ENCODE results near the gene KRT7. TPM values are rescaled to one million over a fixed set of nuclear protein-coding genes. Genes with fewer than 3 reads are reported as not detected.

Gene KRT7
- total RNA-seq, 1 donor: 1.4 TPM

GRCh38 chr12:52267266-52267665 lies 34.2 kb downstream of the KRT7 start:
- no peak for DNase-seq (ENCODE audit: low read depth)
- TF ChIP-seq, protein P1, sequence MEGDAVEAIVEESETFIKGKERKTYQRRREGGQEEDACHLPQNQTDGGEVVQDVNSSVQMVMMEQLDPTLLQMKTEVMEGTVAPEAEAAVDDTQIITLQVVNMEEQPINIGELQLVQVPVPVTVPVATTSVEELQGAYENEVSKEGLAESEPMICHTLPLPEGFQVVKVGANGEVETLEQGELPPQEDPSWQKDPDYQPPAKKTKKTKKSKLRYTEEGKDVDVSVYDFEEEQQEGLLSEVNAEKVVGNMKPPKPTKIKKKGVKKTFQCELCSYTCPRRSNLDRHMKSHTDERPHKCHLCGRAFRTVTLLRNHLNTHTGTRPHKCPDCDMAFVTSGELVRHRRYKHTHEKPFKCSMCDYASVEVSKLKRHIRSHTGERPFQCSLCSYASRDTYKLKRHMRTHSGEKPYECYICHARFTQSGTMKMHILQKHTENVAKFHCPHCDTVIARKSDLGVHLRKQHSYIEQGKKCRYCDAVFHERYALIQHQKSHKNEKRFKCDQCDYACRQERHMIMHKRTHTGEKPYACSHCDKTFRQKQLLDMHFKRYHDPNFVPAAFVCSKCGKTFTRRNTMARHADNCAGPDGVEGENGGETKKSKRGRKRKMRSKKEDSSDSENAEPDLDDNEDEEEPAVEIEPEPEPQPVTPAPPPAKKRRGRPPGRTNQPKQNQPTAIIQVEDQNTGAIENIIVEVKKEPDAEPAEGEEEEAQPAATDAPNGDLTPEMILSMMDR (IDR thresholded peaks at IDR 0.05; ENCODE audit: insufficient read depth, low read length): no peak
- H3K4me3 ChIP-seq (ENCODE audit: low read depth, low read length): no peak overlapping the region

DNA sequence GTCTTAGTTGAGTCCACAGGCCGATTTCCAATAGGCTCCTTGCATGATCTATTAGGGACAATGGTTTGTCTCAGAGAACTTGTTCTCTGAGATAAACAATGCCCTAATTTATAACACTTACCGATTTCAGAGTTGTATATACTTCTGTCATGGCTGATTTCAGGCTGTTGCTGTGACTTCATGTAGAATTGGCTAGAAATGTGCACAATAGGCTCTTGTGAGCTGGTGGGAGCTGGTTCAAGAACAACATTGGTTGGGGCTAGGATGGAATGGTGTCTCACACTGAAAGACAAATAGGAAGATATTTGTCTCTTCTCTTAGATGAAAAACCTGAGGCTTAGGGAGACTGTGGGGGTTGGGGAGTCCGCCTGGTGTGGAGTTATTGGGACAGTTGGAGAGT lies 34.7 kb downstream of the KRT7 start:
- H3K4me3 ChIP-seq (ENCODE audit: low read depth, low read length): no peak overlapping the region
- DNase-seq (ENCODE audit: low read depth): no peak
- TF ChIP-seq, protein P1 (IDR thresholded peaks at IDR 0.05; ENCODE audit: insufficient read depth, low read length): no peak

- TF ChIP-seq, protein P1 (IDR thresholded peaks at IDR 0.05; ENCODE audit: insufficient read depth, low read length): no peak
- H3K4me3 ChIP-seq (ENCODE audit: low read depth, low read length): no peak overlapping the region
- peak; percentile 31 for DNase-seq (ENCODE audit: low read depth)
These were observed 35.2 kb downstream of the KRT7 start for GRCh38 chr12:52268212-52268611.

GRCh38 chr12:52270541-52271070 lies 37.6 kb downstream of the KRT7 start:
- H3K4me3 ChIP-seq (ENCODE audit: low read depth, low read length): no peak overlapping the region
- TF ChIP-seq, protein P1 (IDR thresholded peaks at IDR 0.05; ENCODE audit: insufficient read depth, low read length): no peak
- no peak for DNase-seq (ENCODE audit: low read depth)

- DNase-seq (ENCODE audit: low read depth): peak; percentile 61
- H3K4me3 ChIP-seq (ENCODE audit: low read depth, low read length): no peak overlapping the region
- TF ChIP-seq, protein P1 (IDR thresholded peaks at IDR 0.05; ENCODE audit: insufficient read depth, low read length): no peak
These were observed 38.1 kb downstream of the KRT7 start for GRCh38 chr12:52271158-52271557.

DNA sequence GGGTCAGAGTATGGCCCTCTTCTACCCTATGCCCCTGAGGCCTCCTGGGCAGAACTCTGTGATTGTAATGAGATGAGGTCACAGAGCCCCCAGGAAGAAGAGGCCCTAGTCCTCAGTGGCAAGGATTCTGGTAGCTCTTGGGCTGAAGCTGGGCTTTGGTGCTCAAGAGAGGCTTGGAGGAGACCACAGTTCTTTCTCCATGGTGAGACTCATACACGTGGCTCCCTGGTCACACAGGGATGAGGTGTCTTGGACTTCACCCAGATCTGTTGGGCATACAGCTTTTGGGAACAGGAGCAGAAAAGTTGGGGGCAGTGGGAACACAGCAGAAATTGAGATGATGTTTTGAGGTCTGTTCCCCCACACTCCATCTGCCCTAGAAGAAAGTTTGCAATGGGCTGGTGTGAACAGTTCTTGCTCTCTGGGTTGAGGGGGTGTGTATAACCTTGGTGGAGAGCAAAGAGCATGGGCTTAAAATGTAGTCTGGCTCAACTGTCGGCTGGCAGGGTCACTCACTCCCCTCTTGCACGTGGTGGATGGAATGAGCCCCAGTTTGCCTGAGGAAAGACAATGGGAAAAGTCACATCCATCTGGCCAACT lies 41.6 kb downstream of the KRT7 start, which contains the start of gene KRT86:
Gene KRT86 (plus strand): TSS at position 125 of the 600 bp plus-strand sequence. CDS start 27,272 bp downstream, outside the sequence.
- H3K4me3 ChIP-seq (ENCODE audit: low read depth, low read length): no peak within 1 kb of the TSS
- TF ChIP-seq, protein P1 (IDR thresholded peaks at IDR 0.05; ENCODE audit: insufficient read depth, low read length): no peak
- no peak for DNase-seq (ENCODE audit: low read depth)
